Left cardiac atrium (tissue), 4 donors: ENCODE results near the gene ACAP3. TPM values are rescaled to one million over a fixed set of nuclear protein-coding genes. Genes with fewer than 3 reads are reported as not detected.
"Not testable (repeated sequence)": the region's sequence is repeated elsewhere in the genome, so short reads cannot be mapped to it uniquely, and the experiment has no call there.

Experiments
- ATAC-seq, 2 donors: fragments of 200-7000 bp; cut with Tn5 transposase; one replicate each; pipeline ENCODE4 v1.9.1; 2020; ENCODE audit warnings: mild to moderate bottlenecking in 2 of 2, moderate library complexity in 2 of 2
- DNase-seq: peaks from one replicate; pipeline ENCODE4 v3.0.0-alpha.2; 2020
- intact Hi-C, 2 donors: fragments of 100-400 bp; cut with DNase I; formaldehyde crosslinking; loops; one replicate each; pipeline versions ENCODE4 v1.14.1 to v1.15.1; 2022 to 2023
- total RNA-seq, 2 donors: library from RNA; stranded (reverse); fragmentation: NEBNext Ultra II Directional; extraction: Animal tissue kit (Norgen Biotek cat#: 25700); gene quantifications; one replicate each; pipeline ENCODE4 v1.2.1, GENCODE V29; 2021
- donor health status: DM: no; HTN: yes; CAD: no.
- donor health status: DM: no; HTN: yes; CAD: no; lungs with severe emphysema.
- donor health status: DM: yes; HTN: yes; CAD: no.
- donor health status: Dilated cardiomyopathy.

Gene ACAP3
- total RNA-seq, 2 donors from 2014 or later = 36.2 to 46.7 TPM

DNA sequence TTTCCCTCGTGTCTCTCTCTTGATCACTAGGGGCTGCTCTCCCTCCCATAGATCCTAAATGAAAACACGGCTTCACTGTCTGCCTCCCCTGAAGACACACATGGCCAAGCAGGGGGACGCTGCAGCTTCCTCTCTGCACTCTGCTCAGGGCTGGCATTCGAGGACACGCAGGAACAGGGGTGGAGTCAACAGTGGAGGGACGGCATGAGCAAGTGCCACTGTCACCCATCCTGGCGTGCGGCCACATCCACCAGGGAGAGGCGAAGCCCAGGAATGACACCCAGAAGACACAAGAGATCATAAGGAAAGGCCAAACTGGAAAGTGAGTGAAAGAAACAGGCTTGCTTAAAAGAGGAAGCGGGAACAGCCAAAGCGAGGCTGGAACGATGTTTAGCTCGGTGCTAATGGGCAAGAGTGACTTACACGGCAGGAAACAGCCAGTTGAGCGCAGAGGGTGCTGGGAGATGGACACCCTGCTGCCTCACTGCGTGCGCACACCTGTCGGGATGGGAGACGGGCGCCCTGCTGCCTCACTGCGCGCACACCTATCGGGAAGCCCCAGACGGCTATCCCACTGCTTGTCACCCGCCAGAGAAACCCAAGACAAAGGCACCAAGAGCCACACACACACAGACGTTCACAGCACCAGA, 47.7 kb downstream of the ACAP3 start:
- intact Hi-C loops = no loop called here
- peak; percentile 65 to 79 for ATAC-seq
- no peak for DNase-seq

DNA sequence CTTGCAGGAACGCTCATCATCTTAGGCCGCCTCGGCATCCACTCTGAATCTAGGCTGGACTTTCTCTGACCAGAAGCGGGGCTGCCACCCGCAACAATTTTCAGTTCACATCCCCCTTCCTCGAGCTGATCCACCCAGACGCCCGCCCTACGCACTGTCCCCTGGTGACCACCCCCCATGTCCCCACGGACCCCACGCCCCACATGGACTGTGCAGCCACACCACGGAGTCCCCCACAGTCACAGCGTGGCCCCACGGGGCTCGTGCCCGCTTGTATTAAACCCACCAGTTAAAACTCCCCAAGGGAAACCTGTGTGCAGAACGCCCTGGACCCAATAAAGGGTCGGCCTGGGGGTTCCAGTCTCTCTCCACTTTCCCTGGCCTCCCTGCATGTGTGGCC, 48.2 kb downstream of the ACAP3 start:
- intact Hi-C loops = no loop called here
- ATAC-seq (no peak), DNase-seq (no peak)

DNA sequence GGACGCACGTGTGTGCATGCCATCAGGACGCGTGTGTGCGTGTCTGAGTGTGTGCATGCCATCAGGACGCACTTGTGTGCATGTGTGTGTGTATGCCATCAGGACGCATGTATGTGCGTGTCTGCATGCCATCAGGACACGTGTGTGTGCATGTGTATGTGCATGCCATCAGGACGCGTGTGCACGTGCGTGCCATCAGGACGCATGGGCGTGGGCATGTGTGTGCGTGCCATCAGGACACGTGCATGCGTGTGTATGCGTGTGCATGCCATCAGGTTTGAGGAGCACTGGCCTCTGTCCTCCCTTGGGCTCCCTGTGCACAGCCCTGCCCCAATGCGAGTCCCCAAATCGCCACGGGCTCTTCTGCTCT, 48.6 kb downstream of the ACAP3 start:
- intact Hi-C loops = no loop called here
- no peak for DNase-seq

DNA sequence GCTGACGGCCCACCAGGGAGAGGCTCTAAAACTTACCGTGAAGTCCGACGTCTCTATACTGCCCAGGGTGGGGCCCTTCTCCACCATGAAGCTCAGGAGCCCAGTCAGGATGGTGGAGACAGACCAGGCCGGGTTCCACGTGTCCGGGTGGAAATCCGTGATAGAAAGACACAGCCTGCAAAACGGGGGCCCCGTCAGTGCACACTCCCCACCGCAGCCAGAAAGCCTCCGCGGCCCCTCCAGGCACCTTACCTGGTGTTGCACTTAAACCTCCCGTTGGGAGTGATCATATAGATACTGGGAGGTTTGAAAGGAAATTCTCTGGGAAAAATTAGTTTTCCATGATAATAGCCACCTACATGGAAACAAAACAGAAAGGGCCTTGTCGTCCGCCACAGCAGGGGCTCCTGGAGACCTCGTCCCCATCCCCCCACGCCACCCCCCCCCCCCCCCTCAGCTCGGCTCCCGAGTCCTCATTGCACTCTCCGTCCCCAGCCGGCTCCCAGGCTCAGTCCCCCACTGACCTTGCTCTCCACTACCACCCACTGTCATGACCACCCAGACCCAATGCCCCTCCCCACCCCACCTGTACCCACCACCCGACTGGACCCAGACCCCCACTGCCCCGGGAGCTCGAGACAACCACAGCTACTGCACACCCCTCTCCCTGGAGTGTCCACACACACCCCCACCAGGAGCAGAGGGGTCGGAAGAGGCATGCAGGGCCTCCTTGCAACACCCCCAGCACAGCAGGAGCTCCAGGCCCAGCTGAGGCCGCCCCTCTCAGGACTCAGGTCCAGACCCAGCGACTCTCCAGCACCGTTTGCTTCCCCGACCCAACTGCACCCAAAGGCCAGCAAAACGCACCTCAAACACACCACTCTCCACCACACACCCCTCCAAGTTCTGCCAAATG, 50.5 kb downstream of the ACAP3 start:
- DNase-seq = no peak
- intact Hi-C loops = no loop called here
- no peak for ATAC-seq

More for the DNA sequence above, 48.6 kb downstream of the ACAP3 start:
- no peak for ATAC-seq

DNA sequence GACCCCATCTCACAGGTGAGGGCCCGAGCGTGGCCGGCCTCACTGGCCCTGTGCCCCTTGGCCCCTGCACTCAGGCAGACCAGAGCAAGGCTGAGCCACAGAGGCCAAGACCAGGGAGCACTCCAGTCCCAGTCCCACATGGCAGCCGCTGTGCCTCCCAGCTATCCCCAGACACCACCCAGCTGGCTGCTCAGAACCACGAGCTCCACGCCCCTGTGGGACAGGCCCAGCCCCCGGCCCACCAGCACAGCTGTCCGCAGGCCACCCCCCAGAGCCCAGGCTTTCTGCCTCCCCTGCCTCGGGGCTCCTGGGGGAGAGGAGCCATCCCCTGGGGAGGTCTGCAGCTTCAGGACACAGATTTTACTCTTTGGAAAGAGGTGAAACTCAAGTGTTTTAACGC, 52.1 kb downstream of the ACAP3 start:
- ATAC-seq = no peak
- DNase-seq = no peak
- intact Hi-C loops = no loop called here

DNA sequence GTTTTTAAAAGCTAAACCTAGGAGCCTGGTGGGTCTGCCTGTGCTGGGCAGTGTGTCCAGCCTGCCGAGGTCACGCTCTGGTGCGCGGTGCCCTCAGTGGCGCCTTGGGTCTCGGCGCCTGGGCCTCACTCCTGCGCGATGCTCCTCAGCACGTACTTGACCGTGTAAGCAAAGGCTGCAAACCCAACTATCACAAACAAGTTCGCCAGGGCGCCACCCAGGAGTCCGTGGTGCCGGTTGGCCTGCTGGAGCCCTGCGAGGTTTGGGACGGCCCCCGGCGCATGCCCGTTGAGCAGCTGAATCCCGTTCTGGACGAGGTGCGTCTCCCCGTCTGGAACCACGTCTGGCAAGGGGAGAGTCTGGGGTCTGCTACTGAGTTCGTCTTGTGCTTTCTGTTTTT, 52.7 kb downstream of the ACAP3 start:
- DNase-seq (no peak), ATAC-seq (no peak)
- intact Hi-C loops = no loop called here

DNA sequence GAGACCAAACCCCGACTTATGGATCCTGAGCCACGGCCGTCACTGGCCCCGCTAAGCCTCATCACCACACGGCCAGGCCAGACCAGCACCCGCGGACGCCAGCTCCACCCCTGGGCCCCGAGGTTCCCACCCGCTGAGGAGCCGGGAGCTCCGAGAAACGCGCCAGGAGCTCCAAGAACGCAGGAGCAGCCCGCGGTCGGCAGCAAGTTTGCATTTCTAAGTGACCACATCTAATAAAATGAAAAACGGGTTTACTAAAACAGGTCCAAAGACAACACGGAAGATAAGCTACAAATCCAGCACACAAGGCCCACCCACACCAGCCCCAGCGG, 53.1 kb downstream of the ACAP3 start:
- intact Hi-C loops = no loop called here
- ATAC-seq (no peak), DNase-seq (no peak)

DNA sequence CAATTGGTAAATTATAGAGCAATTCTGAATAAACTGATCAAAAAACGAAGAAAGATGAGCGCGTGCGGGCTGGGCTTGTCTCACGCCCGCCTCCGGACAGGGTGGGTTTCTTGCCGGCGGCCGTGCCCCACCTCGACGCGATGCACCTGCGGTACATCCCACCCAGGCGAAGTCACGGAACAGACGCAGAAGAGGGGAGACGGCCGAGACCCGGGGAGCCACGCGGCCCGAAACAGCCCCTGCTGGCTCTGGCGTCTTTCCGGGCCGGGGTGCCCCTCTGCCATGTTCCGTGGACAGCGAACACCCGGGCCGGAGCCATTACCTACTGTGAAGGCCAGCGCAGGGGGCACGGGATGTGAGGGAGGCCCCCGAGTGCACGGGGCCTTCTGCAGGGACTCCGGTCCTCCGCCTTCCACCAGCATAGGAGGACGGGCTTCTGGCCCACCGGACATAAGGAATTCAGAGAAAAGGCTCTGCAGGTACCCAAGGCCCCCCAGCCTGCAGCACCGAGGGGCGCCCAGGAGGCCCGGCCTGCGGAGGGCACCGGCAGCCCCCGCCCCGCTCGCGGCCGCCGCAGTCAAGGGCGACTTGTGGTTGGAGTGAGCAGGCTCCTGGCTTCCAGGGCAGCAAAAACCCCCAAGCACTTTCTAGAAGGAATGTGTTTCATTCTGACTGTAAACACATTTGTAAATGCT, 53.6 kb downstream of the ACAP3 start:
- no peak for ATAC-seq

DNA sequence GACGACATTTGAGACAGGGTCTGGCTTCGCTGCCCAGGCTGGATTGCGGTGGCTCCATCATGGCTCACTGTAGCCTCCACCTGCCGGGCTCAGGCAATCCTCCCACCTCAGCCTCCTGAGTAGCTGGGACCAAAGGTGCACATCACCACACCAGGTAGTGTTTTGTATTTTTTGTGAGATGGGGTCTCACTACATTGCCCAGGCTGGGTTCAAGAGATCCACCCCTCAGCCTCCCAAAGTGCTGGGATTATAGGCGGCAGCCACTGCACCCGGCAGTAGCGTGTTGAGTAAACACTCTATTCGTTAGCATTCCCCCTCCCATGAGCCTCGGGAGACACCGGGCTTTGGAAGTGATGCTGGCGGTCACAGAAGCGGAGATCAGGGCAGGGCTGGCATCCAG, 54.4 kb downstream of the ACAP3 start:
- intact Hi-C loops = loop anchor here in 1 of 2 donors (2.0 kb wide), 1 partner anchor 131 kb away; no protein-coding TSS in a partner anchor
- no peak for DNase-seq
- no peak for ATAC-seq

More for the DNA sequence above, 53.6 kb downstream of the ACAP3 start:
- intact Hi-C loops = loop anchor here in 1 of 2 donors (2.0 kb wide), 1 partner anchor 131 kb away; no protein-coding TSS in a partner anchor
- no peak for DNase-seq

DNA sequence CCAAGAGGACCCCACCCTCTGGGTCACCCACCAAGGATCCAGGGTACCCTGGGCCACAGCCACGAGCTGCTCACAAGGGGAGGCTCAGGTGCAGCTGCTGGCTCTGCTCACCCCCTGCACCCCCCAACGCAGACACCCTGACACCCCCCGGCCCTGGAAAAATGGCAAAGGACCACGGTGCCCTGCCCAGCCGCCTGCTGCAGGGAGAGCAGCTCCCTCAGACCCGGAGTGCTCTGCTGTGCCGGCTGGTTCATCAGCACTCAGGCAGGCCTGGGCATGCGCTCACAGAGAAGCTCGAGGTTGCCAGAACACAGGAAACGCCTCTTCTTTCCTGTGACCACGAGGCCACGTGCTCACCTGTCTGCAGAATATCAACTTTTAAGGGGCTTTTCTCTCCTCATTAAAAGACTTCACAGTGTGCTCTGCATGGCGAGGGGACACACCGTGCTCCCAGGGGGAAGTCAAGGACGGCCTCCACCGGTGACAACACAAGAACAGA, 56.9 kb downstream of the ACAP3 start:
- ATAC-seq = no peak
- intact Hi-C loops = no loop called here
- no peak for DNase-seq

DNA sequence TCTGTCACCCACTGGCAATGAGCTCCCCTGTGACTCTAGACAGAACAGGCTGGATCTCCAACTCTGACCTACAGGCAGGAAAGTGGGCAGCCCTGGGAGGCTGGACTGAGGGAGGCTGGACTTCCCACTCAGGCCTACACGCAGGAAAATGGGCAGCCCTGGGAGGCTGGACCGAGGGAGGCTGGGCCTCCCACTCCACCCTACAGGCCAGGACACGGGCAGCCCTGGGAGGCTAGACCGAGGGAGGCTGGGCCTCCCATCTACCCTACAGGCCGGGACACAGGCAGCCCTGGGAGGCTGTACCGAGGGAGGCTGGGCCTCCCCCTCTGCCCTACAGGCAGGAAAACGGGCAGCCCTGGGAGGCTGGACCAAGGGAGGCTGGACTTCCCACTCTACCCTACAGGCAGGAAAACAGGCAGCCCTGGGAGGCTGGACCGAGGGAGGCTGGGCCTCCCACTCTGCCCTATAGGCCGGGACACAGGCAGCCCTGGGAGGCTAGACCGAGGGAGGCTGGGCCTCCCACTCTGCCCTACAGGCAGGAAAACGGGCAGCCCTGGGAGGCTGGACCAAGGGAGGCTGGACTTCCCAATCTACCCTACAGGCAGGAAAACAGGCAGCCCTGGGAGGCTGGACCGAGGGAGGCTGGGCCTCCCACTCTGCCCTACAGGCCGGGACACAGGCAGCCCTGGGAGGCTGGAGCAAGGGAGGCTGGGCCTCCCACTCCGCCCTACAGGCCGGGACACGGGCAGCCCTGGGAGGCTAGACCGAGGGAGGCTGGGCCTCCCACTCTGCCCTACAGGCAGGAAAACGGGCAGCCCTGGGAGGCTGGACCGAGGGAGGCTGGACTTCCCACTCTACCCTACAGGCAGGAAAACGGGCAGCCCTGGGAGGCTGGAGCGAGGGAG, 59.5 kb downstream of the ACAP3 start:
- intact Hi-C loops = loop anchor here in 1 of 2 donors (5.0 kb wide), 1 partner anchor 131 kb away; the partner anchor contains the start of gene C1orf159
- not testable (repeated sequence) for ATAC-seq, DNase-seq

DNA sequence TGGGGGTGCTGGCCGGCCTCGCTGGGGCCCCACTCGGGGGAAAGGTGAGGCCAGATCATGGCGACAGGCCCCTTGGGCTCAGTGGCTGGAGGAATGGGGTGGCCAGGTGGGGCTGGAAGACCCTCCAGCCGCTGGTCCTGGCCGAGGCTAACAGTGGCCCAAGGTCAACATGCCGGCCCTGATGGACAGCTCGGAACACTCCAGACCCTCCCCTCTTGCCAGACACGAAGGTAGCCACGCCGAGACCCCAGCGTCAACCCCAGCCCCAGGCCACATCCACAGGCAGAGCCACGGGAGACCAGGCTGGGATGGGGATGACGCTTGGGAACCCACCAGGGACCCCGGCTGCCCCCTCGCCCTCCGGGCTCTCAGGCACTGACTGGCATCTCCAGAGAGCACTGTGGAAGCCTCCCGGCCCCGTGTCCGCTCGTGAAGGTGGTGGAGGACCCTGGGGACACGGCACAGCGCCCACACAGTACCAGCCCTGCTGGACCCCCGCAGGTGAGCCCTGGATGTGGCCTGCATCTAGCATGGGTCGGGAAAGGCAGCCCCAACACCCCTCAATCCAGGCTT, 60.3 kb downstream of the ACAP3 start:
- DNase-seq (no peak), ATAC-seq (no peak)

DNA sequence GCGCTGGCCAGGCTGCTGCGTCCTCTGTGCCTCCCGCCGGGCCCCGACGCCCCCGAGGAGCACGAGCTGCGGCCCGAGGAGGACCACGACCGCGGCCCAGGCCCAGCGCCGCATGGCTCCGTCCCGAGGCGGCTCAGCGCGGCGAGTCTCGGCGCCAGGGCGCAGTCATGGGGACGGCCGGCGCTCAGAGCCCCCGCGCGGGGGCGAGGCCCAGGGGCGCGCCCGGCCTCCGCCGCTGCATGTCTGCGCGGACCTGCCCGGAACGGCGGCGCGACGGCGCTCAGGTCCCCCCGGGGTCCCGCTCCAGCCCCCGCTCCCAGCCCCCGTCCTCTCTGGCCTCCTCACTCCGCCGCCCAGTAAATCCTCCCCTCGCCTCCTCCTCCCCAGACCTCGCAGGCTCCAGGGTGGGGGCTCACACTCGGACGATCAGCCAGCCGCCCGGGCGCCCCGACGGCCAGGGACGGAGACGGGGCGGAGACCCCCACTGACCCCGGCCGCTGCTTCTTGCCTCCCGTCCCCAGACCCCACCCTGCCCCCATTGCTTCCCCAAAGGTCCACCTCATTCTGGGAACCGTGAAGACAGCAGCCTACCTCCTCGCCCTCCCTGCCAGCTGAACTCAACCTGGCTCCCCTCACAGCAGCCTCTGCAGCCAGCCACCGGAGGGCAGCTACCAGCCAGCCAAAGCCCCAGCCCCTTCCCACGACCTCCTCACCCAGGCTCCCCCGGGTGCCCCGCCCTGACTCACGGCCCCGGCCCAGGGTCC, 61.0 kb downstream of the ACAP3 start, which contains the start of gene C1QTNF12:
Gene C1QTNF12, minus strand, starts transcription at position 146 of the 764 bp plus-strand sequence. Its CDS starts 32 bp downstream, at position 114.
- peak in 1 of 2 donors; percentile 12 for ATAC-seq
- intact Hi-C loops = loop anchor here in 1 of 2 donors (5.0 kb wide), 1 partner anchor 129 kb away; the partner anchor contains the start of gene C1orf159
- no peak for DNase-seq

More for the DNA sequence above, 60.3 kb downstream of the ACAP3 start:
- intact Hi-C loops = loop anchor here in 1 of 2 donors (5.0 kb wide), 1 partner anchor 130 kb away; the partner anchor contains the start of gene C1orf159

DNA sequence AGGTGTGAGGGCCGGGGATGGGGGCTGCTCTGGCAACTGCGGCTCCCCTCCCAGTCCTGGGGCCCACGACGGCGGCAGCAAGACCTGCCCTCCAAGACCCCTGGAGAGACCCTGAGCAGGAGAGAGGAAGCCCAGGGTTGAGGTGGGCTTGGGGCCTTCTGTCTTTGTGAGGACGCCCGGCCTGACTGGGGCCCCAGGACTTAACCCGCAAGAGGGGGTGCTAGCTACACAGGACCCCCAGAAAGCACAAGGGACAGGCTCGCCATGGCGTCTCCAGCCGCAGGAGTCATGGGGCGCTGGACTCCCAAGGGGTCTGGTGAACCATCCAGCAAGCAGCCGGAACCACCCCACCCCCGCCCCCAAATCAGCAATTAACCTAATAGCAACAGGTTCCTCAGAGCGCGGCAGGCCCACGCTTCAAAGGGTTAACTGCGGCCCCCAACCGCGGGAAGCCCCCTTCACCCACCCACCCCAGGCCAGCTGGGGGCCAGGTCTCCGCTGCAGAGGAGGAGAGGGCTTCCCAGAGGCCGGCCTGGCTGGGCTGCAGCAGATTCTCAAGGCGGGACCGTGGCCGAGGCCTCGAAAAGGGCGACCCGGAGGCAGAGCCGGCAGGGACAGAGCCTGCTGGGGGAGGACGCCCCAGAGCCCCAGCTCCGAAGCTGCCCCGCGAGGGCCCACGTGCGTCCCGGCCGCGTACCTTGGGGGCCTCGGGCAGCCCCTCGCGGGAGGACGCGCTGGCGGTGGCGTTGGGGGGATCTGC, 61.7 kb downstream of the ACAP3 start:
- no peak for DNase-seq
- intact Hi-C loops = loop anchor here in 1 of 2 donors (5.0 kb wide), 1 partner anchor 129 kb away; the partner anchor contains the start of gene C1orf159
- ATAC-seq = no peak

DNA sequence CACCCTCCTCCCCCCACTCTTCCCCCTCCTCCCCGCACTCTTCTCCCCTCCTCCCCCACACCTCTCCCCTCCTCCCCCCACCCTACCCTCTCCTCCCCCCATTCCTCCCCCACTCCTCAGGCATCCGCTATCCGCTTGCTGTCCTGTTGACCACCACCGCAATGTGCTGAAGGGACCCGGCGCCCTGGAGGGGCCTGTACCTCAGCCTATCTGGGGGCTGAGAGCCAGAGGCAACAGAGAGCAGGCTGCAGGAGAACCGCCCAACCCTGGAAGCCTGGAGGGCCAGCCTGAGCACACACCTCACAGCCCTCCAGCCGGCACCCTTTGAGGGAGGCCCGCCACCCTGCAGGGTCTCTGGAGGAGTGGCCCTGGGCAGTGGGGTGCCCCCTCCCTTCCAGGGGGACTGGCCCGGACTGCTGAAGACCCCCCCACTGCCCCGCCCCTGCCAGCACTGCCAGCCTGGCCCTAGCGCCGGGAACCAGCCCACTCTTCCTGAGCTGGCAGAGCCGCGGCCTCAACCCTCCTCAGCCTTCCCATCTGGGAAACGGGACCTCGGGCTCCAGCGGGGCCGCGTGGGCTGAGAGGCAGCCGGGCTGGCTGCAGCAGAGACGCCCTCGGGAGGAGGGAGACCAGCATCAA, 62.4 kb downstream of the ACAP3 start:
- no peak for ATAC-seq
- intact Hi-C loops = loop anchor here in 1 of 2 donors (5.0 kb wide), 1 partner anchor 128 kb away; the partner anchor contains the start of gene C1orf159
- DNase-seq = no peak
